GM19455 (cell line): ENCODE data around the gene USHBP1.

Experiments
- ATAC-seq: cut with Tn5 transposase; IDR thresholded peaks from one replicate; pipeline ENCODE4 v1.9.1; 2021; ENCODE audit not compliant: unreplicated experiment

The USHBP1 gene

GRCh38 chr19:17215127-17215971, 49.2 kb downstream of the USHBP1 start, which contains the start of gene USE1:
Gene USE1, plus strand, starts transcription at chr19:17215357. Its CDS starts 49 bp downstream, at chr19:17215406.
- peak; percentile 84 for ATAC-seq

GRCh38 chr19:17214508-17215126, 49.9 kb downstream of the USHBP1 start:
- no peak for ATAC-seq

- ATAC-seq = no peak
Observed at GRCh38 chr19:17213334-17213733, 51.2 kb downstream of the USHBP1 start.

- ATAC-seq = no peak
Observed at GRCh38 chr19:17211547-17212446, 52.7 kb downstream of the USHBP1 start.

- no peak for ATAC-seq
Observed at GRCh38 chr19:17210296-17210695, 54.2 kb downstream of the USHBP1 start.

- no peak for ATAC-seq
Observed at GRCh38 chr19:17209126-17210036, 55.2 kb downstream of the USHBP1 start.

GRCh38 chr19:17206736-17207581, 57.6 kb downstream of the USHBP1 start:
- ATAC-seq = no peak

- no peak for ATAC-seq
Observed at GRCh38 chr19:17205237-17206140, 59.1 kb downstream of the USHBP1 start.

- no peak for ATAC-seq
Observed at GRCh38 chr19:17202713-17203112, 61.8 kb downstream of the USHBP1 start.

GRCh38 chr19:17202249-17202648, 62.3 kb downstream of the USHBP1 start:
- ATAC-seq = no peak

GRCh38 chr19:17200408-17201079, 64.0 kb downstream of the USHBP1 start:
- ATAC-seq = no peak
